Measurements from ENCODE around the gene NINL. TPM values are rescaled to one million over a fixed set of nuclear protein-coding genes. Genes with fewer than 3 reads are reported as not detected.

NINL gene
- total RNA-seq, 1 experiment from 2014 or later, result 20.8 TPM

GRCh38 chr20:25539742-25540672 lies 45.3 kb downstream of the NINL start:
- in situ Hi-C loops (cut with HindIII; ENCODE audit: low sequenced_read_pairs), result no loop called here
- DNase-seq (ENCODE audit: low spot score), result peak; percentile 88

GRCh38 chr20:25538838-25539665 lies 46.3 kb downstream of the NINL start:
- in situ Hi-C loops (cut with HindIII; ENCODE audit: low sequenced_read_pairs), result no loop called here
- DNase-seq (ENCODE audit: low spot score), result peak; percentile 55

GRCh38 chr20:25537890-25538289 lies 47.4 kb downstream of the NINL start:
- in situ Hi-C loops (cut with HindIII; ENCODE audit: low sequenced_read_pairs), result no loop called here
- DNase-seq (ENCODE audit: low spot score), result no peak

- in situ Hi-C loops (cut with HindIII; ENCODE audit: low sequenced_read_pairs), result no loop called here
- no peak for DNase-seq (ENCODE audit: low spot score)
These were observed 49.6 kb downstream of the NINL start for GRCh38 chr20:25535762-25536161.

GRCh38 chr20:25534845-25535244 lies 50.5 kb downstream of the NINL start:
- in situ Hi-C loops (cut with HindIII; ENCODE audit: low sequenced_read_pairs), result no loop called here
- DNase-seq (ENCODE audit: low spot score), result no peak

GRCh38 chr20:25533920-25534700 lies 51.2 kb downstream of the NINL start:
- in situ Hi-C loops (cut with HindIII; ENCODE audit: low sequenced_read_pairs), result no loop called here
- DNase-seq (ENCODE audit: low spot score), result peak; percentile 40

GRCh38 chr20:25532971-25533391 lies 52.4 kb downstream of the NINL start:
- peak; percentile 85 for DNase-seq (ENCODE audit: low spot score)
- in situ Hi-C loops (cut with HindIII; ENCODE audit: low sequenced_read_pairs), result no loop called here

- in situ Hi-C loops (cut with HindIII; ENCODE audit: low sequenced_read_pairs), result no loop called here
- peak; percentile 66 for DNase-seq (ENCODE audit: low spot score)
These were observed 53.1 kb downstream of the NINL start for GRCh38 chr20:25532015-25532751.

- DNase-seq (ENCODE audit: low spot score), result no peak
- in situ Hi-C loops (cut with HindIII; ENCODE audit: low sequenced_read_pairs), result no loop called here
These were observed 55.9 kb downstream of the NINL start for GRCh38 chr20:25529295-25529951.

- in situ Hi-C loops (cut with HindIII; ENCODE audit: low sequenced_read_pairs), result no loop called here
- no peak for DNase-seq (ENCODE audit: low spot score)
These were observed 57.4 kb downstream of the NINL start for GRCh38 chr20:25527949-25528348.

- DNase-seq (ENCODE audit: low spot score), result no peak
- in situ Hi-C loops (cut with HindIII; ENCODE audit: low sequenced_read_pairs), result no loop called here
These were observed 58.9 kb downstream of the NINL start for GRCh38 chr20:25526446-25526845.

- in situ Hi-C loops (cut with HindIII; ENCODE audit: low sequenced_read_pairs), result no loop called here
- no peak for DNase-seq (ENCODE audit: low spot score)
These were observed 59.5 kb downstream of the NINL start for GRCh38 chr20:25525867-25526266.

GRCh38 chr20:25525295-25525694 lies 60.0 kb downstream of the NINL start:
- in situ Hi-C loops (cut with HindIII; ENCODE audit: low sequenced_read_pairs), result no loop called here
- DNase-seq (ENCODE audit: low spot score), result no peak

GRCh38 chr20:25521382-25521781 lies 63.9 kb downstream of the NINL start:
- no peak for DNase-seq (ENCODE audit: low spot score)
- in situ Hi-C loops (cut with HindIII; ENCODE audit: low sequenced_read_pairs), result no loop called here

- no peak for DNase-seq (ENCODE audit: low spot score)
- in situ Hi-C loops (cut with HindIII; ENCODE audit: low sequenced_read_pairs), result no loop called here
These were observed 68.2 kb downstream of the NINL start for GRCh38 chr20:25517124-25517523.

GRCh38 chr20:25514747-25515340 lies 70.5 kb downstream of the NINL start:
- in situ Hi-C loops (cut with HindIII; ENCODE audit: low sequenced_read_pairs), result no loop called here
- no peak for DNase-seq (ENCODE audit: low spot score)

- DNase-seq (ENCODE audit: low spot score), result no peak
- in situ Hi-C loops (cut with HindIII; ENCODE audit: low sequenced_read_pairs), result no loop called here
These were observed 71.1 kb downstream of the NINL start for GRCh38 chr20:25514195-25514594.

GRCh38 chr20:25512709-25513108 lies 72.6 kb downstream of the NINL start:
- in situ Hi-C loops (cut with HindIII; ENCODE audit: low sequenced_read_pairs), result no loop called here
- DNase-seq (ENCODE audit: low spot score), result no peak

Measured in G401 (cell line).